HG02885 (cell line): ENCODE results near the gene AUTS2.
"Not testable (repeated sequence)": the region's sequence is repeated elsewhere in the genome, so short reads cannot be mapped to it uniquely, and the experiment has no call there.

Experiments used
- ATAC-seq: cut with Tn5 transposase; IDR thresholded peaks from one replicate; pipeline ENCODE4 v1.9.1; 2021; ENCODE audit warnings: mild to moderate bottlenecking; ENCODE audit not compliant: unreplicated experiment, poor library complexity

Gene AUTS2

DNA sequence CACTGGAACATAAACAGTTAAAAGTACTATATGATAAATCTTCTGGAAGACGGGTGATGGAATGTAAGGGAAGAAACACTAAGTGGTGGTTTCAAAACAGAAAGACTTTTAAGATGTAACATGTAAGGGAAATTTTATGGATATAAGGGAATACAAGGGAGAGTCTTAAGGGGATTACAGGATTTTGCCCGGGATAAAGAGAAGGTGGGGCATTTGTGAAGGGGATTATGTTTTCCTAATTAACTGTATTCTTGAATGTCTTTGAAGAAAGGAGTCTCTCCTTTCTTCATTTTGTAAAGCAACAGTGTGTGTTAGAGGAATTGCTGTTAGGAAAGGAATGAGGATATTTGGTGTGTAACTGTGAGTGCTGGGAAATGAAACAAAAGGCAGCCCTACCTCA is 745.2 kb downstream of the AUTS2 start:
- ATAC-seq: no peak

DNA sequence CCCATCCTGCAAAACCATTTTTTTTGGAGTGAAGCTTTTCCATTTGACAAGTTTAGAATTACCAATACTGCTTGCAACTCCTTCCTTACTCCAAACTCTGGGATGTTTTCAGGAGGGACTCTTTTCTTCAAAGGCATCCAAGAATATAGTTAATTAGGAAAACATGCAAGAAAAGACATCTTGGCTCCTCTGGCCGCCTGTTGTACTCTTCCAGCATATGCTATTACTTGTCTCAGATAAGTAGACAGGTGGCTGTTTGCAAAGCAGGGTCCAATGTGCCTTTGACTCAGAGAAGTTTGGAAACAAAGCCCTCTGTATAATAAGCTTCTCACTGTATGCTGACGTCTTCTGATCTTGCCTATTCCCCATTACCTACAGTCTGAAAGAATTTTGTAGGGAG is 746.5 kb downstream of the AUTS2 start:
- ATAC-seq: no peak

DNA sequence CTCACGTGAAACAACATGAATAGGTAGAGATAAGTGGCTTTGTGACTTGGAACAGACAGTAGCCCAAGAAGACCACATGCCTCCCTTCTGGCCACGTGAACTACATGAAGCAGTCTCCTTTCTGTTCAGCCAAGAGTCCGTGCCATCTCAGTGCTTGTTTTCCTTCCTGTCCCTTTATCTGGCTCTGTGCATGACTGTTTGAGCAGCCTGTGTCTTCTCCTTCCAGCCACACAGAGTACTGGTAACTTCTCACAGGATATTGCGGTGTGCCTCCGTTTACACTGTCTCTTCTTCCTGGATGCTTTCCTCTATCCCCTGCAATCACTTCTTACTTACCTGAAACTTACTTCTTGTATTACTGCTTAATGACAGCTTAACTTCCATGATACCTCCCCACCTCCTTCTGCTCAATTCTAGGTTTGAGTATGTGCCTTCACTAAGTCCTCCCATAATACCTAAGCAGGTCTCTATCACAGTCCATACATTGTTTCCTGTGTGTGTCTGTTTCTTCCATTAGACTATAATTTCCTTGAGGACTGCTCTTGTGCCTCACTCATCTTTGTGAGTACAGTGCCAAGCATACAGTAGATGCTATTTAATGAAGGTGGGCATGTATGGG is 748.7 kb downstream of the AUTS2 start:
- ATAC-seq: no peak

DNA sequence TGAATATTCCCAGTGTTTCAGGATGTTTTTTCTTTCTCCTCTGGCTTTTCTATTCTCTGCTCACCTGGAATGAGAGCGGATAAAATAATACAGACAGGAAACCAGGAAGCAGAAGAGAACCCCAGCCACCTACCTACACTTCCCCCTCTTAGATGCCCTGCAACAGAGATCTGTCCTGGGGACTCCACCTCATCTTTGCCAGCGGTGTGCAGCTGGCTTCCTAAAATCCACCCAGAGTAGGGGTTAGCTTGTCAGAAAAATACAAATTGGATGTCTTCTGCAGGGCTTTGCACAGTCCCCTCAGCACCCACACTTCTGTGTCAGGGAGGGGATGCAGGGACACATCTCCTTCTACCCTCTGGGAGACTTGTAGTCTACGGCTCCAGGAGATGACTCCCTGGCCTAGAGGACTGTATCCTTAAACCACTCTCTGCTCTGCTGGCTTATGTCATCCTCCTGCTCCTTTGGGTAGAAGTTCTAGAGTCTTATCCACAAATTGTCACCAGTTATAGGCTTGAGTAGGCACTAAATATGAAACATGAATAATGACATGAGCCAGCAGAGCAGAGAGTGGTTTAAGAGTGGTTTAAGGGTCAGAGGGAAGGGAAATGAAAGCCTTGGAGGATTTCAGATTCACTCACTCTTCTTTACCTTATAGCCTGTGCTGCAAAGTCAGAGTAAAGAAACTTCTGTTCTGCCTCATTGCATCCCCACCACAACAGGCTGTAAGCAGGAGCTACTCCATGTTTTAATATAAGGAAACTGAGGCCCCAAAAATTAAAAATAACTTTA is 749.4 kb downstream of the AUTS2 start:
- peak; percentile 96 for ATAC-seq

DNA sequence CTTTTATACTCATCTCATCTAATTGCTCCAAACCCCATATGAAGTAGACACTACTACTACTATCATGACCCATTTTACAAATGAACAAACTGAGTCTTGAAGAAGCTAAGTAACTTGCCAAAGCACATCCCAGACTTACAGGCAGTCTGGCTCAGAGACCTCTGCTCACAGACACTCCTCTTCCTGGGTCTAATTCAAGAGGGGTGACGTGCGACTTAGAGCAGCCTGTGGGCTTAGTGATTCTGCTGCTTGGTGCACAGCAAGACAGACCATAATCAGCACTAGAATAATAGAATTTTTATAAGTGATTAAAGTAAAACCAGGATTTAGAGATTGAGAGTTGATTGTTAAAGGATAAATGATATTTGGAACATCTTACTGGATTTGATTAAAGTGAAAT is 750.8 kb downstream of the AUTS2 start:
- ATAC-seq: no peak

DNA sequence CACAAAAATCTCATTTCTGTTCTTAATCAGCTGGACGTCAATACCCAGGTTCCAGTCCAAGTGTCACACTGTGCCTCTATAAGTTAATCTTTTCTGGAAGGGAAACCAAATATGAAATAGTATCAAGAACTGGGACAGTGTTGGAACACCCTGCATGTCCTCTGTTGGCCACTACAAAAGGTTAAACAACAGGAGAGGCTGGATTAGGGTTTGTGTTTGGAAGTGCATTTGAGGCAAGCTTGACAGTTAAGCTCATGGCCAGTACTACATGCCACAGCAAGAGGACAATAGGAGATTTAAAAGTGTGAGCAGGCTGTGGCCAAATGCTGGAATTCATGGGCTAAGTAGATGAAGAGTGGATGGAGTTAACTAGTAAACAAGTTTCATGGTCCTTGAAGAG is 751.5 kb downstream of the AUTS2 start:
- ATAC-seq: no peak

DNA sequence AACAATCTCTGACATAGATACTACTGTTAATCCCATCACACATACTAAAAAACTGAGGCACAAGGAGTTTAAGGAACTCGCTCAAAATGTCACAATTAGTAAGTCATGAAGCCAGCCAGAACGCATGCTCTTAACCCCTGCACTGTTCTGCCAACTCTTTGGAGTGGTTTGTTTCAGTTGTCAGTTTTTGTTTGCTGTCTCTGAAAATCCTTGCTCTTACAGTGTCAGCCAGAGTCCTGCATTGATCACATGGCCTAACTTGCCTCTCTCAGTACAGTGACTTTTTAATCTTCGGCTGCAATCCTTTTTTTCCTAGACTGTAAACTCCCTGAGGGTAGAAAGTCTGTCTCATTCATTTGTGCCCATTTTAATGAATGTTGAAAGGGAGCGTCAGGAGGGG is 753.8 kb downstream of the AUTS2 start:
- no peak for ATAC-seq

DNA sequence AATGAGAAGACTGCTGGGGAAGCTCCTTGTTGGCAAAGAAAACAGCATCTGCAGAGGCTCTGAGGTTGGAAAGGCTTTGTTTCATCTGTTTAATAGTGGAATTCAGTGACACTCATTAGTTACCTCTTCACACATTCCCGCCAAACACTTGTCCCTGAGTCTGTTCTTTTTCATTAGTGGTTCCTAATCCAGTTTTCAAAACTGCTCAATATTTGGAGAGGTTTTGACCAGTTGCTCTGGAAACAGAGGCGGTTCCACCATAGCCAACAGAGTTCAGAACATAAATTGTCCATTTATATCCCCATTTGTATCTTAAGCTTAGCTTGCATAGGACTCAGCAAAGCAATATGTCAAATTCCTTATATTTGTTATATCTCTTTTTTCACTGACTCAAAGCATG is 754.6 kb downstream of the AUTS2 start:
- no peak for ATAC-seq

DNA sequence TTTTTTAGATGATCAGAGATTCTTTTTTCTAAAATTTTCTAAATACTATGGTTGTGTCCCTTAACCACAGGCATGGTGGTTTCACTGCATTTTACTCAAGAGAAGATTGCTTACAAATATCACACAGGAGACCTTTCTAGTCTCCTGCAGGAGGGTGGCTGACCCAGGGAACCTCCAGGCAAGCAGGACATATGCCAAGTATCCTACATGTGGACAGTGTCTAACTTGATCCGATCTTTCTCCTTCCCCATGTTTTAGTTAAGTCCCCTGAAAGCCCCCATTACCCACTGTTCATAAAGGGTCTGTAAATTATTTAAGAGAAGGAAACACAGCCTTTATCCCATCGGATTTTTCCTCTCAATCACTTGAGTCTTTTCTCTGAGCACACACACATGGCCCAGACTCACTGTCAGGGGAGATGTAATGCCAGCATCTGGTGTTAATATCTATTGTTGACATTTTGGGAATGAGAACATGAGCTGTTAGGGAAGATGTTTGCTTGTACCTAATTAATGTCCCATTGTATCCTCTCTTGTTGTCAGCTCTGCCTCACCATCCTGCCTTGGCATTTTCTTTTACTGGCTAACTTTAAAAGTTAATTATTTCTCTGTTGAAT is 755.2 kb downstream of the AUTS2 start:
- ATAC-seq: no peak

DNA sequence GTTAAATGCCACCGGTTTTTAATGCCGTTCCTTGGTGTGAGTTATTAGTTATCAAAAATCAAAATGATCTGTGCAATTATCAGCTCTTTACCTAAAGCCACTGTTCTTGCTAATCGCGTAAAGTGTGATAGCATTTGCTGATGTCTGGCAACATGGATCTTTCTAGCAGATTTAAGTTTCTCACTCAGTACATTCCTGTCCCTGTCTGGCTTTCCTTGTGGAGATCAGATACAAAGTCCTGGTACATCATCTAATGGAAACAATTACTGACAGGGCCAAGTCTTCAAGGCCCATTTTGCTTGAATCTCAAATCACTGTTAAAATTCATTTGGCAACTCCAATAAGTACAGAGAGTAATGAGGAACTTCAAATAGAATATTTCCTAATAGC is 755.7 kb downstream of the AUTS2 start:
- ATAC-seq: no peak

DNA sequence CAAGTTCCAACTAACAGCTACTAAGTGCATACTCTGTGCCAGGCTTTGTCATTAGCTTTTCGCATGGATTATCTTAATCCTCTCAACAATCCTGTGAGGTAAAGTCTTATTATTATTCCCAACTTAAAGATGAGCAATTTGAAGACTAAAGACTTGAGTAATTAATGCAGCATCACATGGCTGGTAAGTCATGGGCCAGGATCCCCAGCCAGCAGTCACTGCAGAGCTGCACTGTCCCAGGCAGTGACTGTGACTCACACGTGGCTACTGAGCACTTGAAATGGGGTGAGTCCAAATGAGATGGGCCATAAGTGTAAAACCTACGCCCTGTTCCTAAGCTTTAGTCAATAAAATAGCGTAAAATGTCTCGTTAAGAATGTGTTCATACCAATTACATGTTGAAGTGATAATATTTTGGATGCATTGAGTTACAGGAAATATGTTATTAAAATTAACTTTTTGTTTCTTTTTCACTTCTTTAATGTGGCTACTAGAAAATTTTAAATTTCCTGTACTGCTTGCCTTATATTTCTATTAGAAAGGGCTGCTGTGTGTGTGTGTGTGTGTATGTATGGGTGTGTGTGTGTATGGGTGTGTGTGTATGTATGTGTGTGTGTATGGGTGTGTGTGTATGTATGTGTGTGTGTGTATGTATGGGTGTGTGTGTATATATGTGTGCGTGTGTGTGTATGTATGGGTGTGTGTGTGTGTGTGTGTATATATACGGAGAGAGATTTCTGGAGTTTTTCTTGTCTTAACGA is 756.3 kb downstream of the AUTS2 start:
- no peak for ATAC-seq

DNA sequence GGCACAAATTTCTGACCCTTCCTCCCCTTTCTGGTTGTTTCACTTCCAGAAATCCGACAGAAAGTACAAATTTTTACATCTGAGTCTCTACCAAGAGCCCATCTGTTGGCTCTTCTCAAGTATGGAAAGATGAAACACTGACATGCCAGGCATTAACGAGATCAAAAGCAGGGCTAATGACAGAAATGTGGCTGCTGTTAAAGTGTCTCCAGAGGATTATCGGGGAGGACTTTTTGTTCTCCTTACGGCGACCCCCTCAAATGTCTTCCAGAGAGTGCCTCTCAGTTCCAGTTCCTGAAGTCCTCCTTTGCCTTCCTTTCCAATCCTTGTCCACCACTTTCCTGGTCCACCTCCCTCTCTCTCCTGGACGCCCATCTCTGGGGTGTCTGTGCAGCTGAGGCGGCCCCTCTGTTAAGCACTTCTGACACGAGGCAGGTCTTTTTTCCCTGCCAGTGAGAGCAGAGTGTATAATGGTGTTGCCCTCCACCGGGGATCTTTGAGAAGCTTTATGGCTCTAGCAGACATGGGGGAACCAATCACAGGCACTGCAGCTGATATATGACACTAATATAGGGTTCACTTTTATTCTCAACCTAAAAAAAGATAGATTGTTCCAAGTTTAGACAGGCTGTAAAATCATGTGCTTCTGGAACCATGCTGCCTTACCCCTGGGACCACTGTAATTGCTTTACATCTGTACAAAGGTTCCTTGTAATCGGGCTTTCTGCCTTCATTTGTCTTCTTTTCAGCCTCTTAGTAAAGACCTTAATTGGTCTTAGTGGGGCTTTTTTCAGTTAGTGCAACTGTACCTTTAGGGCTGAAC is 757.1 kb downstream of the AUTS2 start:
- ATAC-seq: no peak

DNA sequence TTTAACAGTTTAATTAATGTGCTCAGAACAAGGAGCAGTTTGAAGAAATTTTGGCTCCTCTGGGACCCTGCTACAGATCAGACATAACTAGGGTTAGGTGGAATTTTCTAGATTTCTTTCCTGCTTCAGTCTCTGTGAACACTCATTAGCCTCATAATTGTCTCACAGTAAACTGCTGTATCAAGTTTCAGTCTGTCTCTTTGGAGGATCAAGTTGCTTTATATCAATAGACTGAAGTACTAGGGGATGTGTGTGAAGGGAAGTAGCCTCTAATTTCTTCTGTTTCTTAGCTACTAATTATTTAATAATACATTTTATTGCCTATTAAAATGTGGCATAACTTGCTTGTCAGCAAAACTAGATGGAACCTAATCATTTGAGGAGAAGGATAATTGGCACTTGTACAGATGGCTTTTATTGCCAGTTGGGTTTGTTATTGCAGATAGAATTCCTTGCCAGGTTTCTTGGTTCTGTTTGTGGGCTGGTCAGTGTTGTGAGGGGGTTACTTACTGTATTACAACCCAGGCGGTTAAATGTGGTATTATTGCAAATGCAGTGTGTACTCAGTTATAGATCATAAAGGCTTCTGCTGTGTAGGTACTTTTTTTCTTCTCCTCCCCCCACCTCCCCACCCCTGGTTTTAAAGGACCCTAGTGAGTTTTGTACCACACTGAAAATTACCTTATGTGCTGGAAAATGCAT is 758.0 kb downstream of the AUTS2 start:
- no peak for ATAC-seq

DNA sequence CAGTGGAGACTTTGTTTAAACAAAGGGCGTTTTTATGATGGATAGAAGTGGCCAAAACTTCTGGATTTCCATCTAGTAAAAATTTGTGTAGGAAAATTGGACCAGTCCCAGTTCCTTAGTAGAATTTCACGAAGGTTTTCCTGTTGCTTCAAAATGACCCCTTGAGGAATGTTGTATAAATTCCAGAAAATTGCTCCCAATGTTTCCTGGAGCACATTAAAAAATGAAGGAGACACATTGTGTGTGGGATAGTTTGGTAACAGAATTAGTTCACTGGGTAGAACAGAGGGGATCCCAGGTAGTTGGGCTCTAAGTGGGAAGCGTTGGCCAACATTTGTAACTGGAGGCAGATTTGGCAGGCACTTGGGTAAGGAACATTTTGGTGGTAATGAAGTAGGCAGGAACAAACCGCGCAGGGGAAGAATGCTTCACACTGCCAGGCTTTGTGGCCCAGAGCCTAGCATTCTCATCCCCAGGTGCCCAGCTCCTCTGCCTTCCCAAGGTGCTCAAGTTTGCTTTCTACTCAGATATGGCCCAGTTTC is 758.6 kb downstream of the AUTS2 start:
- ATAC-seq: no peak

DNA sequence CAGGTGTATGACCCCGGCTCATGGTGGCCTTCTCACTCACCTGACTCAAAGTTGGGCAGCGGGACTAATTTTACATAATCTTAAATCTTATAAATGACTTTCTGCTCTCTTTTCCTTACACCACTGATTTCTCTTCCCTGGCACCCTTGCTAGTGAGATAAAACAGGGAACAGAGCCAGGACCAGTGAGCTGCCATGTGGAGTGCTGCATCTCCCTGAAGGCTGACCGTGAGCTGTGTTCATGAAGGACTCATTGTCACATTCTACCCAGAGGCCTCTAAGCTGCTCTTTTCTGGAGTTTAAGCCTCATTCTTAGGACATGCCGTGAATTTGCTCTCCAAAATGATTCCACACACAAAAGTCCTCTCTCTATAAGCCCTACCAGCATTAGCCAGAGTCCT is 762.3 kb downstream of the AUTS2 start:
- ATAC-seq: no peak

DNA sequence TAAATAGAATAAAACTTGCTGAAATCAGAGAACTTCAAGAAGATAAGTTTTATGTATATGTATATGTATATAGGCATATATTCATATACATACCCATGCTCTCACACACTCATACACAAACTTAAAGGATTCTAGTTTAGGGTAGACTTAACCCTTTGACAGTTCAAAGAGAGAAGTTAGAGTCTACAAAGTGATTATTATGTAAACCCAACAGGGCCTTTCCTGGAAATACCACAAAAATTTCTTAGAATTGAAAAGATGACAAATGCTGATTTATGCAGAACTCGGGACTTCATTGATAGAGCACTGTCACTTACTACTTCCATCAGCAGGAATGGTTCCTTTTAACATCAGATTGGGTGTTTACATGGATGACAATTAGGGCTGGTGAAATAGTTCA is 763.5 kb downstream of the AUTS2 start:
- no peak for ATAC-seq

DNA sequence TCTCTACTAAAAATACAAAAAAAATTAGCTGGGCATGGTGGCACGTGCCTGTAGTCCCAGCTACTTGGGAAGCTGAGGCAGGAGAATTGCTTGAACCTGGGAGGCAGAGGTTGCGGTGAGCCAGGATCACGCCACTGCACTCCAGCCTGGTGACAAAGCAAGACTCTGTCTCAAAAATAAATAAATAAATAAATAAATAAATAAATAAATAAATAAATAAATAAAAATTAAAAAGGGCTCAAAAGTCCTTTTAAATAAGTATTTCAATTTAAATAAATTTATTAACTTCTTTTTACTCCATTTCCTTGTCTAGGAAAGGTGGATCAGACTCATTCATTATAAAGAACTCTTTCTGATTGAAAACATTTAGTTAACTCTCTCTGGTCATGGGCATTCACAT is 766.1 kb downstream of the AUTS2 start:
- not testable (repeated sequence) for ATAC-seq

DNA sequence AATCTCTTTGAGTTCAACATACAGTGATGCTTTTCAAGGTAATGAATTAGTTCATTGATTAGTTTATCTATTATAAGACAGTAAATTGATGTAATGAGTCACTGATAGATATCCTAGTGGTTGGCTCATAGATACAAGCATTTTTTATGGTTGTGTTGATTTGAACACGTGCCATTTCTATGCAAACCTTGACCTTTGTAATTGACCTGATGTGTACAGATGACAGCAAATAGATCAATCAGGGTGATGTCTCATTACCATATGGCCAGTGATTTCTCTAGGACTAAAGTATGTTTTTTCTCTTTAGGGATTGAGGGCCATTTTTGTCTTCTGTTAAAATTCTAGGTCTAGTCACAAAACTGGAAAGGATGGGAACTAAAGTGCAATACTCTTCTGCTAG is 773.4 kb downstream of the AUTS2 start:
- ATAC-seq: no peak

DNA sequence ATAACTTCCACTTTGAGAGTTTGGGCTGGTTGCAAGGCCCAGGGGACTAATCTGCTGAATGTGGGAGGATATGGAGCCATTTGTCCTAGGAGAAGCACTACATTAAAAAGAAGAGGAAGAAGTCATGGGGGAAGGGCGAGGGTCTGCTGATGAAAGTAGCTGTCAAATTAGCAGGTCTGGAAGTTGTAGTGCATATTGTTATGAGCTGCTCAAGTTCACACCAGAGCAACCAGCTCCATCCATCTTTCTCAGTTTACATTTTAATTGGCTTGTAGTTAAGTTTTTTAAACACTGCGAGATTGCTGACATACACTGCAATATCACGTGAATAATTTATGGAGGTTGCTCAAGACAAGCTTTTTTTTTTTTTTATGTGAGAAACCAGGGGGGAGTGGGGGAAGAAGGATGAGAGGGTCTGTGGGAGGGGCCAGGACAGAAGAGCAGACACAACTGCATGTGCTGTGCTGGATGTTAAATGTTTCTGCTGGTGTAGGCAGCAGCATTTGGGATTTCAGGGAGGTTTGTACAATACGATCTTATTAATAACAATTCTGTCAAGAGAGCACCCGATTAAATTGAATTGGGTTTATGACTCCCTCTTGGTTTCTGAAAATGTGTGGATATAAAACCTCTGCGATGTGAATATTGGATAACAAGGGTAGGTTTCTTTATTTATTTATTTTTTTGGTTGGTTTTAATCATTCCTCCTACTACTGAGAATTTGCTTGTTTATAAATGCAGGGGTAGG is 774.7 kb downstream of the AUTS2 start:
- ATAC-seq: no peak
